OCI-LY1 (cell line): ENCODE results near the gene TIMM50.

Source experiments
- CTCF ChIP-seq: fragments of 200-600 bp; sonication (generic), shearing (Covaris generic); IDR thresholded peaks from 2 replicates; pipeline ENCODE4 v1.5.1; 2017; ENCODE audit warnings: mild to moderate bottlenecking, antibody characterized with exemption, low read length, moderate library complexity, mixed read lengths
- EZH2 ChIP-seq: fragments of 200-600 bp; sonication (generic), shearing (Covaris generic); IDR thresholded peaks from 2 replicates; pipeline ENCODE4 v1.8.0; 2017; ENCODE audit warnings: borderline replicate concordance, mixed run types, mild to moderate bottlenecking, antibody characterized with exemption, low read length, moderate library complexity, mixed read lengths

GRCh38 chr19:39497701-39497995, 17.0 kb downstream of the TIMM50 start:
- TF ChIP-seq CTCF (no peak), EZH2 (no peak)
